Transverse colon (tissue), 4 donors: ENCODE measurements around the gene TGFB1. TPM values are rescaled to one million over a fixed set of nuclear protein-coding genes. Genes with fewer than 3 reads are reported as not detected.

Experiments used
- DNase-seq: peaks from one replicate; pipeline ENCODE4 v3.0.0-alpha.2; 2019
- H3K27ac ChIP-seq, 4 donors: fragments of 200-600 bp; sonication (generic); 2 replicates each; pipeline ENCODE4 v1.5.1; 2016 to 2018; ENCODE audit warnings: inconsistent platforms in 4 of 4
- H3K27me3 ChIP-seq: fragments of 200-600 bp; sonication (generic); 2 replicates; pipeline ENCODE4 v1.5.1; 2017; ENCODE audit warnings: inconsistent platforms
- H3K36me3 ChIP-seq, 4 donors: fragments of 200-600 bp; sonication (generic); 2 replicates each; pipeline ENCODE4 v1.5.1; 2017 to 2019; ENCODE audit warnings: inconsistent platforms in 4 of 4
- H3K4me1 ChIP-seq, 4 donors: fragments of 200-600 bp; sonication (generic); 2 replicates each; pipeline ENCODE4 v1.5.1; 2017 to 2020; ENCODE audit warnings: inconsistent platforms in 4 of 4
- H3K4me3 ChIP-seq, 4 donors: fragments of 200-600 bp; sonication (generic); 1 replicate in 1 of 4; 2 replicates in 3 of 4; pipeline versions ENCODE4 v1.5.1 to v1.6.1; 2017 to 2019; ENCODE audit warnings: inconsistent platforms in 4 of 4
- H3K9me3 ChIP-seq, 2 donors: fragments of 200-600 bp; sonication (generic); 2 replicates each; pipeline ENCODE4 v1.5.1; 2017 to 2019; ENCODE audit warnings: inconsistent platforms in 2 of 2
- EP300 ChIP-seq: sonication (generic); formaldehyde crosslinking; IDR thresholded peaks from one replicate; pipeline ENCODE4 v1.6.1; 2017; ENCODE audit warnings: antibody characterized with exemption, low read depth
- POLR2A ChIP-seq: fragments of 450-650 bp; IDR thresholded peaks from one replicate; pipeline ENCODE4 v1.6.1; 2016; ENCODE audit warnings: antibody characterized with exemption, mild to moderate bottlenecking, moderate library complexity
- POLR2AphosphoS5 ChIP-seq, 3 donors: sonication (generic); formaldehyde crosslinking; IDR thresholded peaks; one replicate each; pipeline ENCODE4 v1.6.1; 2016; ENCODE audit warnings: antibody characterized with exemption in 3 of 3
- WGBS, 2 donors: methylation state at CpG; one replicate each; pipeline ENCODE4 v1.1.5; 2018; ENCODE audit warnings: low coverage in 1 of 2; 5-methylcytosine and 5-hydroxymethylcytosine counted together
- in situ Hi-C, 4 donors: fragments of 200-750 bp; cut with MboI; loops; one replicate each; pipeline versions ENCODE4 v1.15.0 to v1.15.1; 2017; ENCODE audit warnings: low sequenced_read_pairs in 3 of 4, low pct_ligation_motif_present in 1 of 4, low pct_unique_long_range_greater_than_20kb in 1 of 4
- intact Hi-C: fragments of 100-400 bp; cut with DNase I; formaldehyde crosslinking; loops from one replicate; pipeline ENCODE4 v1.15.1; 2023; ENCODE audit warnings: low total_unique reads
- total RNA-seq, 4 donors: library from RNA; depleted of rRNA; stranded (reverse); fragments of >200 nt; gene quantifications; one replicate each; pipeline ENCODE4 v1.1.0, GENCODE V29; 2016
- TF ChIP-seq, protein P1 (sequence below), 5 experiments: fragments of 200-600 bp in 3 of 5; fragments of 450-650 bp in 2 of 5; sonication (generic) in 3 of 5; IDR thresholded peaks; 1 replicate in 2 of 5; 2 replicates in 3 of 5; pipeline ENCODE4 v1.5.1; 2016 to 2017; ENCODE audit warnings: antibody characterized with exemption in 5 of 5, inconsistent platforms in 3 of 5, mild to moderate bottlenecking in 2 of 5, moderate library complexity in 1 of 5

TGFB1 gene
- total RNA-seq, 4 donors from 2014 or later, result 4.4 to 30.3 (median 9.7) TPM

DNA sequence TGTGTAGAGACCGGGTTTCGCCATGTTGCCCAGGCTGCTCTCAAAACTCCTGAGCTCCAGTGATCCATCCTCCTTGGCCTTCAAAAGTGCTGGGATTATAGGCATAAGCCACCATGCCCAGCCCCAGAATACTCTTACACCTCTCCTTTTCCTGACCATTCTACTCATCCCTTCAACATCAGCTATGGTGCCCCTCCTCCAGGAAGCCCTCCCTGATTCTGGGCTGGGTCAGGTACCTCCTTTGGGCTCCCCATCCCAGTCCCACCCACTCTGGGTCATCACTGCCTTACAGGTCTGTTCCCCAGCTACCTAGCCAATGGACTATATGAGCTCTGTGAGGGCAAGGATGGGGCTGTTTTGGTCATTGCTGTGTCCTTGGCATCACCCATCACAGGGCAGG is 9.6 kb downstream of the TGFB1 start:
- TF ChIP-seq, protein P1, sequence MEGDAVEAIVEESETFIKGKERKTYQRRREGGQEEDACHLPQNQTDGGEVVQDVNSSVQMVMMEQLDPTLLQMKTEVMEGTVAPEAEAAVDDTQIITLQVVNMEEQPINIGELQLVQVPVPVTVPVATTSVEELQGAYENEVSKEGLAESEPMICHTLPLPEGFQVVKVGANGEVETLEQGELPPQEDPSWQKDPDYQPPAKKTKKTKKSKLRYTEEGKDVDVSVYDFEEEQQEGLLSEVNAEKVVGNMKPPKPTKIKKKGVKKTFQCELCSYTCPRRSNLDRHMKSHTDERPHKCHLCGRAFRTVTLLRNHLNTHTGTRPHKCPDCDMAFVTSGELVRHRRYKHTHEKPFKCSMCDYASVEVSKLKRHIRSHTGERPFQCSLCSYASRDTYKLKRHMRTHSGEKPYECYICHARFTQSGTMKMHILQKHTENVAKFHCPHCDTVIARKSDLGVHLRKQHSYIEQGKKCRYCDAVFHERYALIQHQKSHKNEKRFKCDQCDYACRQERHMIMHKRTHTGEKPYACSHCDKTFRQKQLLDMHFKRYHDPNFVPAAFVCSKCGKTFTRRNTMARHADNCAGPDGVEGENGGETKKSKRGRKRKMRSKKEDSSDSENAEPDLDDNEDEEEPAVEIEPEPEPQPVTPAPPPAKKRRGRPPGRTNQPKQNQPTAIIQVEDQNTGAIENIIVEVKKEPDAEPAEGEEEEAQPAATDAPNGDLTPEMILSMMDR (IDR thresholded peaks at IDR 0.05), result no peak
- H3K9me3 ChIP-seq, result no peaks in the 10 kb centered on the region
- DNase-seq, result no peak
- no peaks in the 10 kb centered on the region for H3K27me3 ChIP-seq
- in situ Hi-C loops, result loop anchor here in 1 of 4 donors (25.0 kb wide), 1 partner anchor 218 kb away; no protein-coding TSS in a partner anchor
- no peaks in the 10 kb centered on the region for H3K36me3 ChIP-seq
- no peak overlapping the region for H3K27ac ChIP-seq
- H3K4me3 ChIP-seq, result no peak overlapping the region
- peaks cover 0 to 3% (median 0%) of the 10 kb centered on the region in 4 donors for H3K4me1 ChIP-seq
- intact Hi-C loops, result no loop called here
- WGBS, 2 donors, result 100% methylated on average over 2 of the region's 2 CpGs

DNA sequence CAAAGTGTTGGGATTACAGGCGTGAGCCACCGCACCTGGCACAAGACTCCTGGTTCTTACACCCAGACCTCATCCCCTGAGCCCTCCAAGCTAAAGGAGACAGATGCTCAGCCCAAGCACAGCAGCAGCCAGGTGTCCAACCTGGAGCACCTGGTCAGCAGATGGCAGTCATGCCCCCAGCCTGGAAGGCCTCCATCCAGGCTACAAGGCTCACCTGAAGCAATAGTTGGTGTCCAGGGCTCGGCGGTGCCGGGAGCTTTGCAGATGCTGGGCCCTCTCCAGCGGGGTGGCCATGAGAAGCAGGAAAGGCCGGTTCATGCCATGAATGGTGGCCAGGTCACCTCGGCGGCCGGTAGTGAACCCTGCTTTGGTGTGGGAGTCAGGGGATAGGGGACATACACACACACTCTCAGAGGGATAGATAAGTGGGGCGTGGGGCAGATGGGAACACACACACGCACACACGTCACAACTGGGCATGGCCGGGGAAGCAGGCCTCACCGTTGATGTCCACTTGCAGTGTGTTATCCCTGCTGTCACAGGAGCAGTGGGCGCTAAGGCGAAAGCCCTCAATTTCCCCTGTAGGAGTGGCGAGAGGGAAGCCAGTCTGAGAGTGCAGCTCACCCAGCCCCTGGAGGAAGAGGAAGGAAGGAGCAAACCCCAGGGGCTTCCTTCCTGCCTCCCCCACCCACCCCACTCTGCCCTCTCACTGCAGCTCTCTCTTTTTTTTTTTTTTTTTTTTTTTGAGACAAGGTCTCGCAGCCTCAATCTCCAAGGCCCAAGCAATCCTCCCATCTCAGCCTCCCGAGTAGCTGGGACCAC is 11.8 kb downstream of the TGFB1 start:
- Histone ChIP-seq H3K27ac (no peak overlapping the region), H3K4me3 (no peak overlapping the region), H3K36me3 (no peaks in the 10 kb centered on the region), H3K9me3 (no peaks in the 10 kb centered on the region), H3K27me3 (no peaks in the 10 kb centered on the region), H3K4me1 (no peaks in the 10 kb centered on the region)
- intact Hi-C loops (no loop called here), in situ Hi-C loops (loop anchor here in 1 of 4 donors (25.0 kb wide), 1 partner anchor 220 kb away; no protein-coding TSS in a partner anchor)
- WGBS, 2 donors, result 76% methylated on average over 20 of the region's 20 CpGs; no CpG with 5 or more reads in 1 of the 2 donors
- DNase-seq, result peak; percentile 36
- no peak for TF ChIP-seq POLR2A
- TF ChIP-seq, protein P1 (IDR thresholded peaks at IDR 0.05), result peak in 4 of 5 experiments; percentile 18 to 32 (median 24)
- no peak for TF ChIP-seq POLR2AphosphoS5 (IDR thresholded peaks at IDR 0.05)

DNA sequence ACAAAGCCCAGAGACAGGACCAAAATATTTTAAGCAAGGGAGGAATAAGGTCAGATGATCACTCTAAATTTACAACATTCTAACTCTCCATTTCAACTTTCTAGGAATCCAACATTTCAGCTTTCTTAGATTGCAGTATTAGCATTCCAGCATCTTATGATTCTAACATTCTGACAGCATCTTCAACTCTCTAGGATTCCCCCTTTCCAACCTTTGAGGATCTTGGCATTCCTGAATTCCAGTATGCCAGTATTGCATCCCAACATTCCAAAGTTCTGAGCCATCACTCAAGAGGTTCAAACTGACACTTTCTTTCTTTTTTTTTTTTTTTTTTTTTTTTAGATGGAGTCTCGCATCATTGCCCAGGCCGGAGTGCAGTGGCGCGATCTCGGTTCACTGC is 13.8 kb downstream of the TGFB1 start:
- no peak for DNase-seq
- Histone ChIP-seq H3K4me3 (no peak overlapping the region), H3K36me3 (no peaks in the 10 kb centered on the region), H3K9me3 (no peaks in the 10 kb centered on the region), H3K27ac (no peak overlapping the region), H3K4me1 (peaks cover 0 to 3% (median 1%) of the 10 kb centered on the region in 4 donors), H3K27me3 (no peaks in the 10 kb centered on the region)
- WGBS, 2 donors, result 91 to 100% methylated on average over 2 to 5 of the region's 5 CpGs
- no peak for TF ChIP-seq POLR2A
- TF ChIP-seq EP300, result no peak
- no peak for TF ChIP-seq POLR2AphosphoS5 (IDR thresholded peaks at IDR 0.05)
- TF ChIP-seq, protein P1 (IDR thresholded peaks at IDR 0.05), result no peak
- intact Hi-C loops (no loop called here), in situ Hi-C loops (loop anchor here in 1 of 4 donors (25.0 kb wide), 1 partner anchor 222 kb away; no protein-coding TSS in a partner anchor)

DNA sequence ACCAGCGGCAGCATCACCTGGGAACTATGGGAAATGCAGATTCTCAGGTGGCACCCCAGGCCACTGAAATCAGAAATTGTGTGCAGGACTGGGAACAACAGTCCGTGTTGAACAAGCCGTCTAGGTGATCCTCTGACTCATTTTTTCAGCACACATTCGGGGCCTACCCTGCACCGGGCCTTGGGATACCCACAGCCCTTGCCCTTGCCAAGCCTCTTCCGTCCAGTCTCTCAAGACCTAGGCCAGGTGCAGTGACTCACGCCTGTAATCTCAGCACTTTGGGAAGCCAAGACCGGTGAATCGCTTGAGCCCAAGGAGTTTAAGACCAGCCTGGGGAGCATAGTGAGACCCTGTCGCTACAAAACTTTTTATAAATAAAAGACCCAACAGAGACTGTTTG is 18.3 kb downstream of the TGFB1 start:
- Histone ChIP-seq H3K36me3 (no peaks in the 10 kb centered on the region), H3K4me3 (no peak overlapping the region), H3K4me1 (peaks cover 0 to 6% (median 1%) of the 10 kb centered on the region in 4 donors), H3K27ac (no peak overlapping the region), H3K27me3 (no peaks in the 10 kb centered on the region), H3K9me3 (no peaks in the 10 kb centered on the region)
- no peak for DNase-seq
- intact Hi-C loops, result no loop called here
- in situ Hi-C loops, result loop anchor here in 1 of 4 donors (25.0 kb wide), 1 partner anchor 227 kb away; no protein-coding TSS in a partner anchor
- TF ChIP-seq POLR2AphosphoS5 (IDR thresholded peaks at IDR 0.05), result no peak
- TF ChIP-seq, protein P1 (IDR thresholded peaks at IDR 0.05), result no peak
- TF ChIP-seq EP300, result no peak
- TF ChIP-seq POLR2A, result no peak
- 88 to 94% methylated on average over 3 to 10 of the region's 10 CpGs for WGBS, 2 donors
